Keratinocyte (primary cell): ENCODE measurements around the gene PPEF1. TPM values are rescaled to one million over a fixed set of nuclear protein-coding genes. Genes with fewer than 3 reads are reported as not detected.

ENCODE experiments used
- DNase-seq: peaks from one replicate; pipeline ENCODE4 v3.0.0-alpha.2; 2011; ENCODE audit warnings: low read depth, missing footprints, low spot score
- FAIRE-seq: peaks from 2 replicates; lab custom pipeline; 2011; peaks lifted over from hg19 to GRCh38; lab: Jason Lieb, UNC
- H2AFZ ChIP-seq: 2 replicates; pipeline ENCODE4 v1.6.0; 2012; ENCODE audit warnings: low read length, control low read depth, inconsistent platforms; ENCODE audit not compliant: control insufficient read depth
- H3K27ac ChIP-seq: 2 replicates; pipeline ENCODE4 v1.5.1; 2011; ENCODE audit warnings: low read length; ENCODE audit not compliant: control insufficient read depth, insufficient read depth
- H3K27me3 ChIP-seq: 3 replicates; pipeline ENCODE4 v1.6.0; 2011; ENCODE audit warnings: low read length; ENCODE audit not compliant: control insufficient read depth, insufficient read depth; ENCODE audit errors: extremely low read depth
- H3K36me3 ChIP-seq, 2 experiments: 2 replicates in 1 of 2; 3 replicates in 1 of 2; pipeline ENCODE4 v1.5.1; 2011; ENCODE audit warnings: low read length in 2 of 2, mild to moderate bottlenecking in 1 of 2; ENCODE audit not compliant: control insufficient read depth in 2 of 2, insufficient read depth in 2 of 2; ENCODE audit errors: extremely low read depth in 1 of 2
- H3K4me1 ChIP-seq: 3 replicates; pipeline ENCODE4 v1.5.1; 2011; ENCODE audit warnings: low read length; ENCODE audit not compliant: control insufficient read depth, insufficient read depth; ENCODE audit errors: extremely low read depth
- H3K4me2 ChIP-seq: 3 replicates; pipeline ENCODE4 v1.6.0; 2011; ENCODE audit warnings: low read depth, low read length; ENCODE audit not compliant: control insufficient read depth, insufficient read depth; ENCODE audit errors: extremely low read depth
- H3K4me3 ChIP-seq, 3 experiments: fragments of 200-600 bp in 1 of 3; sonication (generic) in 1 of 3; 2 replicates in 2 of 3; 3 replicates in 1 of 3; pipeline ENCODE4 v1.5.1; 2011 to 2016; ENCODE audit warnings: low read length in 3 of 3, mild to moderate bottlenecking in 3 of 3, control low read depth in 2 of 3, inconsistent platforms in 1 of 3, low read depth in 1 of 3, mixed read lengths in 1 of 3, mixed run types in 1 of 3, moderate library complexity in 1 of 3; ENCODE audit not compliant: control insufficient read depth in 2 of 3, insufficient read depth in 2 of 3; ENCODE audit errors: extremely low read depth in 1 of 3
- H3K79me2 ChIP-seq: 2 replicates; pipeline ENCODE4 v1.6.0; 2012; ENCODE audit warnings: low read length; ENCODE audit not compliant: control insufficient read depth, insufficient read depth
- H3K9ac ChIP-seq: 3 replicates; pipeline ENCODE4 v1.6.0; 2011; ENCODE audit warnings: low read length; ENCODE audit not compliant: control insufficient read depth, insufficient read depth; ENCODE audit errors: extremely low read depth
- H3K9me1 ChIP-seq: 3 replicates; pipeline ENCODE4 v1.6.0; 2011; ENCODE audit warnings: low read length; ENCODE audit not compliant: control insufficient read depth, insufficient read depth; ENCODE audit errors: extremely low read depth
- H3K9me3 ChIP-seq: 2 replicates; pipeline ENCODE4 v1.5.1; 2012; ENCODE audit warnings: low read depth, low read length; ENCODE audit not compliant: control insufficient read depth
- H4K20me1 ChIP-seq: 3 replicates; pipeline ENCODE4 v1.6.0; 2011; ENCODE audit warnings: low read length; ENCODE audit not compliant: control insufficient read depth, insufficient read depth; ENCODE audit errors: extremely low read depth
- EZH2 ChIP-seq: IDR thresholded peaks from one replicate; pipeline ENCODE4 v1.6.1; 2012; ENCODE audit warnings: inconsistent platforms, mild to moderate bottlenecking, low read length, moderate library complexity
- dilution Hi-C: fragments of 300-500 bp; cut with MboI; formaldehyde crosslinking; loops from one replicate; pipeline ENCODE4 v1.7.0; 2020; ENCODE audit warnings: low sequenced_read_pairs; ENCODE audit not compliant: extremely low pct_ligation_motif_present
- polyA plus RNA-seq, 5 experiments: library from polyadenylated mRNA; depleted of rRNA in 3 of 5; stranded (reverse) in 3 of 5; stranded (forward) in 1 of 5; unstranded in 1 of 5; fragments of >200 nt; gene quantifications; 1 replicate in 1 of 5; 2 replicates in 3 of 5; 3 replicates in 1 of 5; pipeline versions ENCODE4 v1.2.1 to v1.2.3, GENCODE V29; 2011 to 2012; ENCODE audit warnings: missing spikeins in 2 of 5, low read depth in 1 of 5, low replicate concordance in 1 of 5
- TF ChIP-seq, protein P1 (sequence below), 3 experiments: IDR thresholded peaks in 1 of 3; conservative IDR thresholded peaks in 1 of 3; optimal IDR thresholded peaks in 1 of 3; 2 replicates in 2 of 3; 3 replicates in 1 of 3; pipeline versions ENCODE3 to v1.5.1; 2011; ENCODE audit warnings: low read length in 3 of 3, mild to moderate bottlenecking in 3 of 3, moderate library complexity in 2 of 3, control low read depth in 1 of 3, inconsistent platforms in 1 of 3; ENCODE audit not compliant: insufficient read depth in 2 of 3; ENCODE audit errors: extremely low read depth in 1 of 3

PPEF1 gene
- polyA plus RNA-seq, 1 donor (not counting 4 experiments of a cell fraction or from before 2014, with no cell fraction given) = not detected

DNA sequence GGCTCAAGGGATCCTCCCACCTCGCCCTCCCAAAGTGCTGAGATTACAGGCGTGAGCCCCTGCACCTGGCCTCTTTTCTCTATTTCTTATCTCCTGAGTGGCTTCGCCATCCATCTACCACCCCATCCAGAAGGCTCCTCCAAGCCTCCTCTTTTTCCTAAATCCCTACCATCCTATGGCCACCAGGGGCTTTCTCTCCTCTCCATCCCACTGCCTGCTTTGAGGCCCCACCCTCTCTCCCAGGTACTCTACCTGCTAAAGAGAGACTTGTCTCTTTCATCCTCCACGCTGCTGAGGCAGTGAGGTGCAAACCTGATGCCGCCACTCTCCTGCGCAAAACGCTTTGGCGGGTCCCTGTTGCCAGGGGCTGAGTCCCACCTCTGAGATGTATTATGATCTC, 42.5 kb upstream of the PPEF1 start:
- no peaks in the 10 kb centered on the region for H3K9me1 ChIP-seq
- FAIRE-seq = no peak
- H3K36me3 ChIP-seq = no peaks in the 10 kb centered on the region
- no peak overlapping the region for H3K9ac ChIP-seq
- H3K79me2 ChIP-seq = no peaks in the 10 kb centered on the region
- no peaks in the 10 kb centered on the region for H3K4me1 ChIP-seq
- H3K27me3 ChIP-seq = no peaks in the 10 kb centered on the region
- no peaks in the 10 kb centered on the region for H4K20me1 ChIP-seq
- dilution Hi-C loops = no loop called here
- no peak overlapping the region for H3K27ac ChIP-seq
- no peaks in the 10 kb centered on the region for H3K9me3 ChIP-seq
- H2AFZ ChIP-seq = no peak overlapping the region
- H3K4me2 ChIP-seq = no peak overlapping the region
- DNase-seq = no peak
- H3K4me3 ChIP-seq = no peak overlapping the region
- TF ChIP-seq EZH2 = no peak
- TF ChIP-seq, protein P1, sequence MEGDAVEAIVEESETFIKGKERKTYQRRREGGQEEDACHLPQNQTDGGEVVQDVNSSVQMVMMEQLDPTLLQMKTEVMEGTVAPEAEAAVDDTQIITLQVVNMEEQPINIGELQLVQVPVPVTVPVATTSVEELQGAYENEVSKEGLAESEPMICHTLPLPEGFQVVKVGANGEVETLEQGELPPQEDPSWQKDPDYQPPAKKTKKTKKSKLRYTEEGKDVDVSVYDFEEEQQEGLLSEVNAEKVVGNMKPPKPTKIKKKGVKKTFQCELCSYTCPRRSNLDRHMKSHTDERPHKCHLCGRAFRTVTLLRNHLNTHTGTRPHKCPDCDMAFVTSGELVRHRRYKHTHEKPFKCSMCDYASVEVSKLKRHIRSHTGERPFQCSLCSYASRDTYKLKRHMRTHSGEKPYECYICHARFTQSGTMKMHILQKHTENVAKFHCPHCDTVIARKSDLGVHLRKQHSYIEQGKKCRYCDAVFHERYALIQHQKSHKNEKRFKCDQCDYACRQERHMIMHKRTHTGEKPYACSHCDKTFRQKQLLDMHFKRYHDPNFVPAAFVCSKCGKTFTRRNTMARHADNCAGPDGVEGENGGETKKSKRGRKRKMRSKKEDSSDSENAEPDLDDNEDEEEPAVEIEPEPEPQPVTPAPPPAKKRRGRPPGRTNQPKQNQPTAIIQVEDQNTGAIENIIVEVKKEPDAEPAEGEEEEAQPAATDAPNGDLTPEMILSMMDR (optimal IDR thresholded peaks at IDR 0.05 in 1 of 3, IDR thresholded peaks at IDR 0.05 in 1 of 3, conservative IDR thresholded peaks at IDR 0.05 in 1 of 3; ENCODE audit: extremely low read depth in 1 of 3, insufficient read depth in 2 of 3, low read length in 3 of 3) = no peak

DNA sequence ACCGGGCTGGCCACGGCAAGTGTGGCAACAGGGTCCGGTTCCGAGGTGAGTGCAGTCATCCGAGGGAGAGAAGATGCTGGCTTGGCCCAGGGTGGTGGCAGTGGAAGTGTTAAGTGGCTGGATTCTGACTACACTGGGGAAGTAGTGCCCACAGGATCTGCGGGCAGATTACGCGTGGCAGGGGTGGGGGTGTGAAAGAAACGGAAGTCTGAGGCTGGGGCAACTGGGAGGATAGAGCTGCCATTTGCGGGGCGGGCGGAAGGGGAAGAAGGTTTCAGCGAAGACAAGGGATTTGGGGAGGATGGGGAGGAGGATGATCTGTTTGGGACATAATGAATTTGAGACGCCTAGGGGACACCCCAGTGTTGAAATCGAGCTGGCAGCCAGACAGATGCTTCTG, 40.8 kb upstream of the PPEF1 start:
- no peak overlapping the region for H2AFZ ChIP-seq
- no peak for FAIRE-seq
- DNase-seq = no peak
- no peak overlapping the region for H3K4me2 ChIP-seq
- no peaks in the 10 kb centered on the region for H3K27me3 ChIP-seq
- no peaks in the 10 kb centered on the region for H4K20me1 ChIP-seq
- H3K9ac ChIP-seq = no peak overlapping the region
- no peaks in the 10 kb centered on the region for H3K9me1 ChIP-seq
- no peaks in the 10 kb centered on the region for H3K36me3 ChIP-seq
- no peak overlapping the region for H3K27ac ChIP-seq
- no peaks in the 10 kb centered on the region for H3K9me3 ChIP-seq
- dilution Hi-C loops = no loop called here
- H3K4me3 ChIP-seq = no peak overlapping the region
- TF ChIP-seq, protein P1 (optimal IDR thresholded peaks at IDR 0.05 in 1 of 3, IDR thresholded peaks at IDR 0.05 in 1 of 3, conservative IDR thresholded peaks at IDR 0.05 in 1 of 3; ENCODE audit: extremely low read depth in 1 of 3, insufficient read depth in 2 of 3, low read length in 3 of 3) = no peak
- no peak for TF ChIP-seq EZH2
- no peaks in the 10 kb centered on the region for H3K79me2 ChIP-seq
- H3K4me1 ChIP-seq = no peaks in the 10 kb centered on the region
